Measurements from ENCODE around the gene FBXO38.

GRCh38 chr5:148406406-148406805 lies 22.6 kb downstream of the FBXO38 start:
- TF ChIP-seq CTCF (IDR thresholded peaks at IDR 0.05; ENCODE audit: low read length): no peak
- no peak for TF ChIP-seq EZH2 (IDR thresholded peaks at IDR 0.05; ENCODE audit: borderline replicate concordance, low read length)
